ACHN (cell line): Measurements from ENCODE around the gene RAD54L.
"Not testable (repeated sequence)": the region's sequence is repeated elsewhere in the genome, so short reads cannot be mapped to it uniquely, and the experiment has no call there.

Source experiments
- DNase-seq: peaks from one replicate; pipeline ENCODE4 v3.0.0-alpha.2; 2015
- in situ Hi-C: cut with HindIII; loops from 2 replicates; pipeline ENCODE4 v1.10.0; 2017; ENCODE audit warnings: low sequenced_read_pairs, low pct_ligation_motif_present, low pct_unique_long_range_greater_than_20kb

Gene RAD54L

GRCh38 chr1:46231231-46231630 lies 16.3 kb upstream of the RAD54L start:
- in situ Hi-C loops, DNase-seq: not testable (repeated sequence)

DNA sequence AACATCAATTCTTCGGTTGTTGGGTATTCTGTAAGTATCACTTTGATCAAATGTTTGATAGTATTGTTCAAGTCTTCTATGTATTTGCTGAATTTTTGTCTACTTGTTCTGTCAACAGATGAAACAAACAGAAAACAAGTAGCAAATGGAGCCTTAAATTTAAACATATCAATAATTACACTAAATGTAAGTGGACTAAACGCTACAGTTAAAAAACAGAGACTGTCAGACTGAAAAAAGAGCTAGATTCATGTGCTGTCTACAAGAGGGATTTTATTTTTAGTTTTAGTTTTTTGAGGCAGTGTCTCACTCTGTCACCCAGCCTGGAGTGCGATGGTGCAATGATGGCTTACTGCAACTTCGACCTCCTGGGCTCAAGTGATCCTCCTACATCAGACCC lies 10.7 kb upstream of the RAD54L start:
- DNase-seq, result no peak
- in situ Hi-C loops, result no loop called here

GRCh38 chr1:46238865-46239264 lies 8.7 kb upstream of the RAD54L start:
- in situ Hi-C loops, result not testable (repeated sequence)
- peak; percentile 45 for DNase-seq

- DNase-seq, in situ Hi-C loops: not testable (repeated sequence)
Observed at GRCh38 chr1:46241733-46242132, 5.8 kb upstream of the RAD54L start.

- DNase-seq, result no peak
- in situ Hi-C loops, result no loop called here
Observed at GRCh38 chr1:46242918-46243317, 4.6 kb upstream of the RAD54L start.

DNA sequence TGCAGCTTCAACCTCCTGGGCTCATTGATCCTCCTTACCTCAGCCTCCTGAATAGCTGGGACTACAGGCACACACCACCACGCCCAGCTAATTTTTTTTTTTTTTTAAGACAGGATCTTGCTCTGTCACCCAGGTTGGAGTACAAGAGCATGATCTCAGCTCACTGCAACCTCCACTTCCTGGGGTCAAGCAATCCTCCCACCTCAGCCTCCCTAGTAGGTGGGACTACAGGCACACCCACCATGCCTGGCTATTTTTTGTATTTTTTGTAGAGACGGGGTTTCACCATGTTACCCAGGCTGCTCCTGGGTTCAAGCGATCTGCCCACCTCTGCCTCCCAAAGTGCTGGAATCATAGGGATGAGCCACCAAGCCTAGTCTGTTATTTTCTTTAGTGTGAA lies 3.7 kb upstream of the RAD54L start:
- in situ Hi-C loops, DNase-seq: not testable (repeated sequence)

DNA sequence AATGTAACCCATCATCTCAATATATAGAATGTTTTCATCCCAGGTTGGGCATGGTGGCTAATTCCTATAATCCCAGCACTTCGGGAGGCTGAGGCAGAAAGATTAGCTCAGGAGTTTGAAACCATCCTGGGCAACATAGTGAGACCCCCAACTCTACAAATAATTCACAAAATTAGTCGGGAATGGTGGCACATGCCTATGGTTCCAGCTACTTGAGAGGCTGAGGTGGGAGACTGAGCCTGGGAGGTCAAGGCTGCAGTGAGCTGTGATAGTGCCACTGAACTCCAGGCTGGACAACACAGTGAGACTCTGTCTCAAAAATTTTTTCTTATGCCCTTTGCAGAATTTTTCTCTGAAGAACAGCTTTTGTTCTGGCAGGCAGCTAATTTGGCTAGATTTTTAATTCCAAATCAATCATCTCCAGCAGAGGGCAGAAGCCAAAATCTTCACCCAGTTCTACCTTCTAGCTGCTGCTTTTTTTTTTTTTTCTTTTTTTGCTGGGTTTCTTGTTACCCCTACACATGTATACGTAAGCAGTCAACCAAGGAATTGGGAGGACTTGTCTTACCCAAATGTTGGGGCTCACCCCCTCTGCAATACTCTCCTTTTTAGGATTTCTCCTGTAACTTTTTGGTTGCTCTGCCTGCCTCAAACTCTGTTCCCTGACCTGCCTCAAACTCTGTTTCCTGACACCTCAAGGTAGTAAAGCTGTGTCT lies 2.7 kb upstream of the RAD54L start:
- peak; percentile 39 for DNase-seq
- in situ Hi-C loops, result no loop called here

DNA sequence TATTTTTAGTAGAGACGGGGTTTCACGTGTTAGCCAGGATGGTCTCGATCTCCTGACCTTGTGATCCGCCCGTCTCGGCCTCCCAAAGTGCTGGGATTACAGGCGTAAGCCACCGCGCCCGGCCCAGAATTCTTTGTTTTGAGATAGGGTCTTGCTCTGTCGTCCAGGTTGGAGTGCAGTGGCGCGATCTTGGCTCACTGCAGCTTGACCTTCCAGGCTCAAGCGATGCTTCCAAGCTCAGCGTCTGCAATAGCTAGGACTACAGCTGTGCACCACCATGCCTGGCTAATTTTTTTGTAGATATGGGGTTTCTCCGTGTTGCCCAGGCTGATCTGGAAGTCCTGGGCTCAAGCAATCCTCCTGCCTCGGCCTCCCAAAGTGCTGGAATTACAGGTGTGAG lies 1.4 kb upstream of the RAD54L start:
- in situ Hi-C loops, DNase-seq: not testable (repeated sequence)

- in situ Hi-C loops, result no loop called here
- DNase-seq, result peak; percentile 55
Observed at GRCh38 chr1:46246548-46247435, 771 bp upstream of the RAD54L start.

GRCh38 chr1:46248122-46248920 lies 758 bp downstream of the RAD54L start:
- in situ Hi-C loops, result no loop called here
- DNase-seq, result peak; percentile 46

DNA sequence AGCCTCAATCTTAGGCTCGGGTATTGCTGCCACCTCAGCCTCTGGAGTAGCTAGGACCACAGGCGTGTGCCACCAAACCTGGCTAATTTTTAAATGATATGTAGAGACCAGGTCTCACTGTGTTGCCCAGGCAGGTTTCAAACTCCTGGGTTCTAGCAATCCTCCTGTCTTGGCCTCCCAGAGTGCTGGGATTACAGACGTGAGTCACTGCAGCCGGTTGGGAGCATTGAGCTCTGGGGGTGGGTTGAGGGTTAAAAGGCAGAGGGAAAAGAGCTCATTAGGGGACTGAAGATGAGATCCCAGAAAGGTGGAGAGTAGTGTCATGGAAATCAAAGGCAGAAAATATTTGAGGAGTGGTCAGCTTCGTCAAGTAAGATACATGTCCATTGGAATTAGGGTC lies 7.1 kb downstream of the RAD54L start:
- no peak for DNase-seq
- in situ Hi-C loops, result no loop called here

DNA sequence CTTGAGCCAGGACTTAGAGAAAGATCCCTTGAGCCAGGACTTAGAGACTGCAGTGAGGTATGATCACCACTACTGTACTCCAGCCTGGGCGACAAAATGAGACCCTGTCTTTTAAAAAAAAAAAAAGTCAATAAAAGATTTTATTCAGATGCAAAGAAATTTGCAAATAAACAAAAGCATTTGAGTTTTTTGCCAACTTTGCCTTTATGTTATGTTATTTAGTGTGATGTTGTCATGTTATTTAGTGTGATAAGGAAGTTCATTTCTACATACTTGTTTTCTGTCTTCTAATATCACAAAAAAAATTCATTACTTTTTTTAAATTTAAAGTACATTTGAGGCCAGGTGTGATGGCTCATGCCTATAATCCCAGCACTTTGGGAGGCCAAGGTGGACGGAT lies 9.0 kb downstream of the RAD54L start:
- DNase-seq, result no peak
- in situ Hi-C loops, result no loop called here

DNA sequence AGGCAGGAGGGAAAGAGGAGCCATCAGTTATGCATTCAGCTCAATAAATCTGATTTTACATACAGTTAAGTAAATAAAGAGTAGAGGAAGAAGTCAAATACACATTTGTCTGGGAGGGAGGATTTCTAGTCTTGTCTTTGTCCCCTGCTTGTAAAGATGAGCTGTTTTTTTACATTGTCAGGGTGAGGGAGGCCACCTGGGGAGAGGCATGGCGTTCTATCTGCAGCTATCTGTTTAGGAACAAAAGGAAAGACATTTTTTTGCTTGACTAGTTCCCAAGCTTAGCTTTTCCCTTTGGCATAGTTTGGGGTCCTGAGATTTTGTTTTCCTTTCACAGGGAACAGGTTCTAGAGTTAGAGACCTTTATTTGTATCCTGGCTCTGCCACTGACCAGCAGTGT lies 14.9 kb downstream of the RAD54L start:
- DNase-seq, result no peak
- in situ Hi-C loops, result no loop called here

- in situ Hi-C loops, result no loop called here
- DNase-seq, result no peak
Observed at GRCh38 chr1:46263146-46263545, 15.6 kb downstream of the RAD54L start.

GRCh38 chr1:46268578-46268977 lies 21.0 kb downstream of the RAD54L start:
- in situ Hi-C loops, result no loop called here
- DNase-seq, result no peak

DNA sequence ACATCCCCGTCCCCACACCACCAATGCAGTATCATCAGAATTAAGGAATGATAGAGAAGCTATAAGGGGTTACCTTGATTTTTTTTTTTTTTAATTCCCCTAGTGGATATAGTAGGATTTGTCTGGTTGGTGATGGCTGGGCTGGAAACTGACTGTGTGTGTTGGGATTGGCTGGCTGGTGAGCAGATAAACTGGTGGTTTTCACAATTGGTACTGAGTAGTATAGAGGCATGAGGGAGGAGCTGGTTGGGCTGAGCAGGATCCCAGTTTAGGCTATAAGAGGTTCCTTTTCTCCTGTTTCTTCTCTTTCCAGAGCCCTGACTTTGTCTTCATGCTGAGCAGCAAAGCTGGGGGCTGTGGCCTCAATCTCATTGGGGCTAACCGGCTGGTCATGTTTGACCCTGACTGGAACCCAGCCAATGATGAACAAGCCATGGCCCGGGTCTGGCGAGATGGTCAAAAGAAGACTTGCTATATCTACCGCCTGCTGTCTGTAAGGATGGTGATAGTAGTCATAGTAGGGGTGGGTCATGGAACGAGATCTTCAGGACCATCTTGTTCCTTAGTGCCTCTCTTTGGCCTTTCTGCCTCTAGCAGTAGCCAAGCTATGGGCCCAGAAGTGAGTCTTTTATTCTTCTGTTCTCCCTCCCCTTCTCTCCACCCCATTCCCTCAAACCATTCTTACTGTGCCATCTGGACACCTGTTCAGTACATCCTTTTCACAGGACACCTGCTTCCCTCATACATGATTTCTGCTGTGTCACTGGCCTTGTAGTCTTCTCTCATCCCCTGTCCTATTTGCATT lies 26.9 kb downstream of the RAD54L start:
- in situ Hi-C loops, result no loop called here

DNA sequence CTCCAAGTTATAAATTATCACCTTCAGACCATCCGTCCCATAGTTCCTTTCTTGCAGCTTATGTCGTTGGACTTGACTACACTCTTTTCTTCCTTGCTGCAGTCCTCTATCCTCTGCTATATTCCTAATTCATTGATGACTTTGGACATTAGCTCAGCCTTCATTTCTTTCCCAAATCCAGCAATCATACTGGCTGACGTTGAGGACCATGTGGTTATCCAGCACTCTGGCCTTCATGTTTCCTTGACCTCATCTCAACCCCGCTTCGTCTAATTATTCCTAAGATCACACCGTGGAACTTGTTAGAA lies 27.4 kb downstream of the RAD54L start:
- no peak for DNase-seq
- in situ Hi-C loops, result no loop called here

More for the DNA sequence above, 26.9 kb downstream of the RAD54L start:
- DNase-seq, result no peak

DNA sequence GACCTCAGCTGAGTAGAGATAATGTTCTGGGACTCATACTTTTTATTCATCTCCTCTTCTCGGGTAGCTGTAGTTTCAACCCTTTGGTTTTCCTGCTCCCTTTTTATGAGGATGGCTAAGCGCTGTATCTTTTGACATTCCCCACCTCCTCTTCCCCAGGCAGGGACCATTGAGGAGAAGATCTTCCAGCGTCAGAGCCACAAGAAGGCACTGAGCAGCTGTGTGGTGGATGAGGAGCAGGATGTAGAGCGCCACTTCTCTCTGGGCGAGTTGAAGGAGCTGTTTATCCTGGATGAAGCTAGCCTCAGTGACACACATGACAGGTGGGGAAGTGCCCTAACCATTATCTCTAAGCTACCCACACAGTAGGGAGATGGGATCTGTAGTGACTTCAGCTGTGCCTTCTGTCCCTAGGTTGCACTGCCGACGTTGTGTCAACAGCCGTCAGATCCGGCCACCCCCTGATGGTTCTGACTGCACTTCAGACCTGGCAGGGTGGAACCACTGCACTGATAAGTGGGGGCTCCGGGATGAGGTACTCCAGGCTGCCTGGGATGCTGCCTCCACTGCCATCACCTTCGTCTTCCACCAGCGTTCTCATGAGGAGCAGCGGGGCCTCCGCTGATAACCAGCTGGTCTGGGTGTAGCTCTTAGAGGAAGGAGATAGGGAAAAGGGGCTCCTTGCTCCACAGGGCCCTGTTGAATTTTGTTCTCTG lies 30.3 kb downstream of the RAD54L start:
- in situ Hi-C loops, result no loop called here

More for the DNA sequence above, 30.3 kb downstream of the RAD54L start:
- DNase-seq, result no peak
